Measurements from ENCODE around the gene FOXA2.

Gene FOXA2

DNA sequence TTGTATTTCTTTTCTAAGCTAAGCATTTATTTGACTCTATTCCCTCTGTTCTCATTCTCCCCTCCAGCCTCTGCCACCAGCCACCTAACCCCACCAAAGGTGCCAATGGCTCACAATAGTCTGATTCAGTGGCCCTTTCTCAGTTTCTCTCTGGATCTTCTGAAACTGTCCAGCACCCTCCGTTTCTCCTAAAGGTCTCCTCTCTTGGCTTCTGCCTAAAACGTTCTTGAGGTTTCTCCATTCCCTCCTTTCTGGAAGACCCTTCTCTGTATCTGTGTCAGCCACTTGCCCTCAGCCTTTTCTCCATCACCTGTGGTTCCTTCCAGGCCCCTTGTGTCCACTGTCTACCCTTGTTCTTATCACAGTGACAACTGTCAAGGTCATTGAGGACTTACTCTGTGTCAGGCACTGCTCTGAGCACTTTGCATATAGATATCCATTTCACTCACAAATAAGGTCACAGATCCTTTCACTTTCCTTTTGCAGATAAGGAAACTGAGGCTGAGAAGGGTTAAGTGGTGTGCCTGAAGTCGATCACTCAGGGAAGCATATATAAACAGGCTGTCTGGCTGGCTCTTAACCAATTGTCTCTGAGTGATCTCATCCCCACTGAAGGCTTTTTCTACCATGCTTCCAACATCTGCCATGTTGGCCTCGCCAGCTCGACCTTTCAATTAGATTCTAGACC is 48.1 kb downstream of the FOXA2 start:
- no peak for DNase-seq

DNA sequence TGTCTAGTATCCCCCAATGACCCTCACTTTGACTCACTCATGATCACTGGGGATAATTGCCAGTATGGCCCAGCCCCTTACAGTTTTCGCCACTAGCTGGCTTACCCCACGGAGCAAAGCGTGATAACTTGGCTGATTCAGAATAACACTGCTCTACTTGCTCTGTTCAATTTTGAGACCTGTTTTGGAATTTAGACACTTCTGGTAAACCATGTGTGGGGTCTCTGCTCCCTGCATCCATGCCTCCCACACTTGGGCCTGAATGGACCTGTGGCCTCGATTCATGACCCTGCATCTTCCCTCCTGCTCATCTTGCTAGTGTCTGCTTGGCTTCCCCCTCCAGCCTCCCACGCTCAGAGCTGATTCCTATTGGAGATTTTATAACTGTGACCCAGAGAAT is 48.9 kb downstream of the FOXA2 start:
- DNase-seq = no peak

DNA sequence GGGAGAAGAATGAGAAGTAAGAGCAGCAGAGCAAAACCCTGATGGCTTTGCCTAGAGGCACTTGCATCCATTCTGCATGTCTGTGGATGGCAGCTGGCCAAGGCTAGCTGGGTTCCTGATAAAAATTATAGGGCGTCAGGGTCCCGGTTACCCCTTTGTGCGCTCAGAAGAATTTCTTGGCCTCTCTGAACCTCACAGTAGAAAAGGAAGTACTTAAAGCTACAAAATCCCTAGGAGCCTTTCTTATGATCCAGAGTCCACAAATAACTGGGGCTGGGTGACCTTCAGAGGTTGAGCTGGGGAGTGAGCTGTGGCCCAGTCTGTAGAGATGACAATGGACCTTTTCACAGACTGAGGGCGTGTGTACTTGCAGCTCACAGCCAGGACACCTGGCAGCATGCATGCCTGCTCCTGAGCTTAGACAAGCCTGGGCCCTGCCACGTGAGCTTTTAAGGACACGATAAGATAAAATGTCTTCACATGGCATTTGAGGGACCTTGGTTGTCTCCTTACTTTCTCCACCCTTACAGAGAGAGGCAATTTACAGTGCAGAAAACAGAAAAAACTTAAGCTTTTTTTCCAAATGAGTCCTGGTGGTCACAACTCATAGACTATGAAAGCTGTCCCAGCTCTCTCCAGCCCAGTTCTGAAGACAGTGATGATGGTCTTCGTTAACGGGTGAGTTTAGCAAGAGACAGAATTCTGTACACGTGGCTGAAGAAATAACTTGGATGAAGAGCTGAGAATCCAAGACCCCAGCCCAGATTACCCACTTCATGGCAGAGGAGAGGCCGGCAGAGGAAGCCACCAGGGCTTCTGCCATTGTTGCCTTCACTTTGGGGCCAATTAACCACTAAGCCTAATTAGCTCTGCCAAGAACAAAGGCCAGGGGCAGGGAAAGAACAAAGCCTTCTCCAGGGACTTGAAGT is 50.3 kb downstream of the FOXA2 start:
- DNase-seq = no peak

GRCh38 chr20:22532598-22532997 is 51.8 kb downstream of the FOXA2 start:
- no peak for DNase-seq

GRCh38 chr20:22531756-22532155 is 52.6 kb downstream of the FOXA2 start:
- DNase-seq = no peak

DNA sequence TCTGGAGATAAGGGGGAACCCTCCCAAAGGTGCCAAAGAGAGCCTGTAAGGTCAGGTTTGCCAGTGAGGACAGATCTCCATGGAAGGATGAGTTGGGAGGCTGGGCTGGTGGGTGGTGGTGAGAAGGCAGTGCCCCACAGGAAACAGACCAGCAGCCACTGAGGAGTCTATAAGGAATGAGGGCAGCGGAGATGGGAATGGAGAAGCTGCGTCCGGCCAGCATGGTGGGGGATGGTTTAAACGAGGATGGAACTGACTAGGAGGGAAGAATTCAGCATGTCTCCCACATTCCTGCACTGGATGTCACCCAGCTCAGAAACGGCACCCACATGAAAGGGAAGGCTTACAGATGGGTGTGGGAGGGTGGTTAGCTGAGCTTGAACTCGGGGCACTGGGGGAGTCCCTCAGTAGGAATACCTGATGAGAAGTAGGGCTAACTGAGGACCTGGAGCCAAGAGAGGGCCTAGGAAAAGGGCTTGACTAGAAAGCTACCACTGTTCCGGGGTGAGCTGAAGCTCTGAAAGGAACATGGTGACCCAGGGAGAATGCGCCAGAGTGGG is 53.2 kb downstream of the FOXA2 start:
- DNase-seq = no peak

All from activated naive CD4-positive, alpha-beta T cell (primary cell).